ENCODE measurements around the gene LRIT1. TPM values are rescaled to one million over a fixed set of nuclear protein-coding genes. Genes with fewer than 3 reads are reported as not detected.
"Not testable (repeated sequence)": the region's sequence is repeated elsewhere in the genome, so short reads cannot be mapped to it uniquely, and the experiment has no call there.

Gene LRIT1, protein sequence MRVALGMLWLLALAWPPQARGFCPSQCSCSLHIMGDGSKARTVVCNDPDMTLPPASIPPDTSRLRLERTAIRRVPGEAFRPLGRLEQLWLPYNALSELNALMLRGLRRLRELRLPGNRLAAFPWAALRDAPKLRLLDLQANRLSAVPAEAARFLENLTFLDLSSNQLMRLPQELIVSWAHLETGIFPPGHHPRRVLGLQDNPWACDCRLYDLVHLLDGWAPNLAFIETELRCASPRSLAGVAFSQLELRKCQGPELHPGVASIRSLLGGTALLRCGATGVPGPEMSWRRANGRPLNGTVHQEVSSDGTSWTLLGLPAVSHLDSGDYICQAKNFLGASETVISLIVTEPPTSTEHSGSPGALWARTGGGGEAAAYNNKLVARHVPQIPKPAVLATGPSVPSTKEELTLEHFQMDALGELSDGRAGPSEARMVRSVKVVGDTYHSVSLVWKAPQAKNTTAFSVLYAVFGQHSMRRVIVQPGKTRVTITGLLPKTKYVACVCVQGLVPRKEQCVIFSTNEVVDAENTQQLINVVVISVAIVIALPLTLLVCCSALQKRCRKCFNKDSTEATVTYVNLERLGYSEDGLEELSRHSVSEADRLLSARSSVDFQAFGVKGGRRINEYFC
- total RNA-seq = not detected

DNA sequence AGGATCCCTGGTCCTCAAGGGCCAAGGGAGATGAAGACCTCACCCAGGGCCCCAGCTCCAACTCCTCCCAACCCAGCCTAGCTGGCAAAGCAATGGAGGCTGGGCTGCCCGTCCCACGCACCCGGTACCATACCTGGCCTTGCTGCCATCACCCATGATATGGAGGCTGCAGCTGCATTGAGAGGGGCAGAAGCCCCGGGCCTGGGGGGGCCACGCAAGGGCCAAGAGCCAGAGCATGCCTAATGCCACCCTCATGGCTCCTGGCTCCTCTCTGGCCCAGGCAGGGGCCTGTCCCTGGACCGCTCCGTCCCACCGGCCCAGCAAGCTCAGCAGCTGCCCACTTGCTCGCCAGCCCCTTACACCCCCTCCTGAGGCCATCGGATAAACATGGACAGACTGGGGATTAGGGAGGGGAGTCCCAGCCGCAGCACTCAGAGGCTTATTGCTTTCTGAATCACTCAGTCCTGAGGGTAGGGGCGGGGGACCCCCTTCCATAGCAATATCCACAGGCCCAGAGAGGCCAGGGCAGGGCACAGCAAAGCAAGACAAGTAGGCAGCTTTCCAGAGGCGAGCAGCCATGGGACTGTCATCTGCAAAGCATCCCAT is at the start of gene LRIT1:
LRIT1 (minus strand) TSS at position 362 of the 606 bp plus-strand sequence; CDS start at position 255, 107 bp downstream.
- no peak for DNase-seq (ENCODE audit: low spot score)

DNA sequence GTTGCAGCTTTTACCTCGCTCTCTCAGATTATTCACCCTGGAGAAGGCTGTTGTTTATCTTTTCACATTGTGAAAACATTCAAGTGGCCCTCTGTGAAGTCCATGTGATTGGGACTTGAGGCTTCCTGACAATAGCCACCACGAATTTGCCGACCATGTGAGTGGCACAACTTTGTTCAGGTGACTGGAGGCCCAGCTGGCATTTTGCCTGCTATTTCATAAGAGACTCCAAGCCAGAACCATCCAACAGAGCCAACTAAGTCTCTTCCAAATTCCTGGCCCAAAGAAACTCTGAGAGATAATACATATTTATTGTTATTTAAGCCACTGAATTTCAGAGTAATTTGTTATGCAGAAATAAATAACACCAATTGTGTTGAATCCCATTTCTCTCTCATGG is 48.9 kb upstream of the LRIT1 start:
- DNase-seq (ENCODE audit: low spot score) = no peak

DNA sequence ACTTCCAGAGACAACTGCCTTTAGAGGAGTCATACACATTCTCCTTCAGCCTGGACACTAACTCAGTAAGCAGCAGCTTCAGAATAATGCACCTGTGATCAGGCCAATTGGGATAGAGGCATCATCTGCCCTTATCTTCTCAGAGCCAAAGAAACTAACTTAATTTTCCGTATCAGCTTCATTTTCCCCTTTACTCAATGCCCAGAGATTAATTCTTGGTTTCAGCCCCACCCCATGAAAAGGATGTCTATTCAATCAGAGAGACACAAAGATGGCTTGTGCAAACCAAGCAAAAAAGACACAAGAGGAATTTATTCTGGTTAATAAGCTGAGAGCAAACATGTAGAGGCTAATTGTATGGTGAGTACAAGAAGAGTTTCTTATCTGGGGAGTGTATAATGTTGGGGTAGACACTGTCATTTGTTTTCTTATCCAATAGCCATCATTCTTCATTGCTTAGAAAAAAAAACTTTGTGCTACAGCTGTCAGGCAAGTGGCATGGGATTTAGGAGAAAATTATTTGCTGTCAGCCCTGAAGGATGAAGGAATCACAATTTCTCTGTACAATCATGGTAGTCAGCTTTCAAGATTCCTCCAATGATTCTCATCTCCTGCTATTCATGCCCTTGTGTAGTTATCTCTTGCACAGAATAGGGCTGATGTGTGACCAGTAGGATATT is 48.3 kb upstream of the LRIT1 start:
- DNase-seq (ENCODE audit: low spot score) = no peak

DNA sequence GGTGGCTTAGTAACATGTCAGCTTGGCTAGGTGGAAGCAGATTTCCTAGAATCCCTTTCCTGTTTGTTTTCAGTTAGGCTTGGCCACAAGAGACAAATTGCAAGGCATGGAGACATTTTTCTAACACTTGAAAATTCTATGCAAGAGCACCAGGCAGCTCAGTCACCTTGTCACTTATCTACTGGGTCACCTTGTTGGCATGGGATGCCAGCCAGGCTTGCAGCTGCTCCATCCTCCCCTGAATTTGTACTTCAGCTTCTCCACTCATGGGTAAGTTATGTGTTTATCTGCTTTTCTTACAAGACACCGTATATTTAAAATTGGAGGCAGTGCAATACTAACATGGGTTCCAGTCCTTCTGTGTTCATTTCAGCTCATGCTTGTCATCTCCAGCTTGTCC is 46.8 kb upstream of the LRIT1 start:
- DNase-seq (ENCODE audit: low spot score) = no peak

DNA sequence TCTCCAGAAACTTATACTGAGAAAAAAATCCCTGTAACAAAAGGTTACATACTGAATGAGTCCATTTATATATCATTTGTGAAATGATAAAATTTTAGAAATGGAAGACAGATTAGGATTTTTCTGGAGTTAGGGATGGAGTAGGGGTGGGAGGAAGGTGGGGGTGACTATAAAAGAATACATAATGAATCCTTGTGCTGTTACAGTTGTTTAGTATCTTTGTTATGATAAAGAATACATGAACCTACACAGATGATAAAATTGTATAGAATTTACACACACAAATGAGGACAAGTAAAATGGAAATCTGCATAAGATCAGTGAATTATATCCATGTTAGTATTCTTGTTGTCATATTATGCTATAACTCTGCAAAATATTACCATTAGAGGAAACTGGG is 45.3 kb upstream of the LRIT1 start:
- DNase-seq (ENCODE audit: low spot score) = no peak

DNA sequence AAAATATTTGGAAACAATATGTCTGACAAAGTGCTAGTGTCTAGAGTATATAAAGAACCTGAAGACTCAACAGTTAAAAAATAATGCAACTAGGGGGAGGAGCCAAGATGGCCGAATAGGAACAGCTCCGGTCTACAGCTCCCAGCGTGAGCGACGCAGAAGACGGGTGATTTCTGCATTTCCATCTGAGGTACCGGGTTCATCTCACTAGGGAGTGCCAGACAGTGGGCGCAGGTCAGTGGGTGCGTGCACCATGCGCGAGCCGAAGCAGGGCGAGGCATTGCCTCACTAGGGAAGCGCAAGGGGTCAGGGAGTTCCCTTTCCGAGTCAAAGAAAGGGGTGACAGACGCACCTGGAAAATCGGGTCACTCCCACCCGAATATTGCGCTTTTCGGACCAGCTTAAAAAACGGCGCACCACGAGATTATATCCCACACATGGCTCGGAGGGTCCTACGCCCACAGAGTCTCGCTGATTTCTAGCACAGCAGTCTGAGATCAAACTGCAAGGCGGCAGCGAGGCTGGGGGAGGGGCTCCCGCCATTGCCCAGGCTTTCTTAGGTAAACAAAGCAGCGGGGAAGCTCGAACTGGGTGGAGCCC is 38.6 kb upstream of the LRIT1 start:
- DNase-seq (ENCODE audit: low spot score) = not testable (repeated sequence)

DNA sequence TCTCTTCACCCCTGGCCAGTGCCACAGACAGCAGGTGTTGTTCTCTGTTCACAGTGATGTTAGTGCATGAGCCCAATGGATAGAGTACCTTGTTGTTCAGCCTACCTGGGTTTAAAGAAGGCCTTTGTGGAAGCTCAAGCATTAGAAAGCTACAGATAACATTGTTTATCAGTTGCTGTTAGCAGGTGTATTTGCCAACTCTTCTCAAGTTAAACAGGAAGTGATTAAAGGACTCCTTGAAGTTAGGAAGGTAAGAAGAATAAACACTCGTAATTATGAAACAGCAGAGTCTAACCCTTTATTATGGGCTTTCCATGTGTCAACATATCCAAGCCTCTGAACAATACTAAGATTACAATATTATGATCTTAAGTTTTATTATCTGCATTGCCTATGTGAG is 29.4 kb upstream of the LRIT1 start:
- no peak for DNase-seq (ENCODE audit: low spot score)

DNA sequence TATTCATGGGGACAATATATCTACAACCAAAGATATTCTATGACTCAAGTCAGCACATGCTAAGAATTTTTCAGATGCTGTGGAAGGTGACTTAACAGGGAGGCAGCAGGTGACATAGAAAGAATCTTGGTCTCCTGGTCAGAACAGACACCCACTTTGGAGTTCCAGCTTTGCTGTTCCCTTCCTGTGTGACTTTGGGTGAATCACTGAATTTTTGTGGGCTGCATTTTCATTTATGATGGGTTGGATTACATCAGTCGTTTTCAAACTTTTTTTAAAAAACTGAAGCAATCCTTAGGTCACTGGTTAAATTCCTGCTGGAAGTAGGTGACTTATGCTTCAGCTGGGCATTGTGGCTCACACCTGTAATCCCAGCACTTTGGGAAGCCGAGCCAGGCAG is 28.4 kb upstream of the LRIT1 start:
- DNase-seq (ENCODE audit: low spot score) = no peak

DNA sequence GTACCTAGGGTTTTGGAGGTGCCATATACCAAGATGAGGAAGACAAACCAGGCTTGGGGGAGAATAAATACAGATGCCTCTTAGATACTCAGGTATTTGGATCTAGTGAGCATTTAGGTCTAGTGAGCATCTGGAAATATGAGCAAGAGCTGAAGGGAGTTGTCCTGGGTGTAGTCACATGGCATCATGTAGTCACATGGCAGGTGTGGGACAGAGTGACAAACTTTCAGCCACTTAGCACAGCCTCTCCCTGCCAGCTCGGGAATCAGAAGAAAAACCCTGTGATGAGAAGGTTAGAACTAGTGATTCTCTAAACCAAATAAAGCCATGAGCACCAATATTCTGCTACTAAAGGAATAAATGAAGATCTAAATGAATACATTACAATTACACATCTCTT is 27.8 kb upstream of the LRIT1 start:
- DNase-seq (ENCODE audit: low spot score) = no peak

DNA sequence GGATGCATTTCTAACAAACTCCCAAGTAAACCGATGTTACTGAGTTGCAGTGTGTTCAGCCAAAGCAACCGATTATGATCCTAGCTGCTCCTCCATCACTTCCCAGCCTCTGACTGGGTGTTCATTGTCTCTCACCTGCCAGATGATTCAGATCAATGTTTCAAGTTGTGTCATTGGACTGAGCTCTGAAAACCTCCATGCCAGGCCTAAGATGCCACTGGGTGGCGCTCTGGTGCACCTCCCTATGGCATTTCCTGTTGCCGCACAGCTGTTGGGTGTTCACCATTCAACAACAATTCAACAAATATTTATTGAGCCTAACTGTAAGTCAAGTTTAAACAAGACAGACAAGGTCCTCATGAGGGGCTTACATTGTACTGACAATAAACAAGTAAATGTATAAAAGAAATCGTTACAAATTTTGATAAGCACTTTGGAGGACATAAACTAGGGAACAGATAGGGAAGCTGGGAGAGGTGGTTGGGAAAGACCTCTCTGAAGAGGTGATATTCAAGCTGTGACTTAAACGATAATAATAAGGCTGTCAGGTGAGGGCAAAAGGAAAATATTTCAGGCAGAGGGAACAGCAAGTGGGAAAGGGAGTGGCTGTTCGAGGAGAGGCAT is 26.3 kb upstream of the LRIT1 start:
- no peak for DNase-seq (ENCODE audit: low spot score)

DNA sequence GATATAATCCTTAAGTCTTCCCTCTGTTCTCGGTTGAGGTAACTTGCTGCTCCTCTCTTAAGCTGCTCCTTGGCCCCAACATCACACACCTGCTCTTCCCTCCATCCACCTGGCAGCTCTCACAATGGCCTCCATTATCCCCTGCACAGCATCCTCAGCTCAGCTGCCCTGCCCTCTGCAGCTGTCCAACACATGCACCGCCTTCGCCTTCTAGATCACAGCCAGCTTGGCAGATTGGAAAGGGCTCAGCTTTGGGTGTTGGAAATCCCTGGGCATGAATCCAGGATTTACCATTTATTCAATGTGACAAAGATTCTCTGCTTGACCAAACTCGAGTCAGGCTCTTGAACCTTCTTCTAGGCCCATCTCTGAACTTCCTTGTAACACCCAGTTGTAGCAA is 24.1 kb upstream of the LRIT1 start:
- DNase-seq (ENCODE audit: low spot score) = no peak

DNA sequence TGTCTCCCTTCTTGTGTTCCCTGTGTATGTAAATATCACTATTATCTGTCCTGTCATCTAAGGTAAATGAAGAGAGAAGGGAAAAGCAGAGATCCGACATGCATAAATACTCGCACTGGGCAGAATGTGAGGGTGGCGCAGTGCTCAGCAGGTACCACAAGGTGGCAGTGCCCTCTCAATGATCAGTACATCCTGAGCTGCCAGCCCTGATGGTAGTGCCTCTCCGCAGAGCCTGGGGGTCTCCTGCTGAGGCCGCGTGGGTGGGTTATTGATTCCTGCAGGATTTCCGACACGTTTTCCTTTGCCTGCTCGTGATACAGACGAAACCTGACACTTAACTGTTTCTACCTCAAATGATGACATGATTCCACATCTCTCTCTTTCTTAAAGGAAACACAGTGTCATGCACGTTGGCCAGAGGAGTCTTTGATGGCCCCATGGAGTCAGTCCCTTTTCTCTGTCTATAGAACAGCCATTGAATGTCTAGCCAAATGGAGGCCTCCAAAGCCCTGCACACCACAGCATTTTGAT is 23.3 kb upstream of the LRIT1 start:
- peak; percentile 65 for DNase-seq (ENCODE audit: low spot score)

DNA sequence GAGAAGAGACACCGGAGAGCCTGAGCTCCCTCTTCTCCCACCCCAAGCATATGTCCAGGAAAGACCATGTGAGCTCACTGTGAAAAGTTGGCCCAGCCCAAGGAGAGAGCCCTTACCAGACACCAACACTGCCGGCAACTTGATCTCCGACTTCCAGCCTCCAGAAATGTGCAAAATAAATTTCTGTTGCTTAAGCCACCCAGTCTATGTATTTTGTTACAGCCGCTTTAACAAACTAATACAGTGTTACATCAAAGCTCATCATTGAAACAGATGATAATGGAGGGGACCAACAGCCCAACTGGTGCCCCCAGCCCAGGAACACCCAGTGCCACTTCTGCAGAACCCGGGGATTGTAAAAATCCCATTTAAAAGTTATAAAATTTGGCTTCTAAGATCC is 22.4 kb upstream of the LRIT1 start:
- DNase-seq (ENCODE audit: low spot score) = no peak

DNA sequence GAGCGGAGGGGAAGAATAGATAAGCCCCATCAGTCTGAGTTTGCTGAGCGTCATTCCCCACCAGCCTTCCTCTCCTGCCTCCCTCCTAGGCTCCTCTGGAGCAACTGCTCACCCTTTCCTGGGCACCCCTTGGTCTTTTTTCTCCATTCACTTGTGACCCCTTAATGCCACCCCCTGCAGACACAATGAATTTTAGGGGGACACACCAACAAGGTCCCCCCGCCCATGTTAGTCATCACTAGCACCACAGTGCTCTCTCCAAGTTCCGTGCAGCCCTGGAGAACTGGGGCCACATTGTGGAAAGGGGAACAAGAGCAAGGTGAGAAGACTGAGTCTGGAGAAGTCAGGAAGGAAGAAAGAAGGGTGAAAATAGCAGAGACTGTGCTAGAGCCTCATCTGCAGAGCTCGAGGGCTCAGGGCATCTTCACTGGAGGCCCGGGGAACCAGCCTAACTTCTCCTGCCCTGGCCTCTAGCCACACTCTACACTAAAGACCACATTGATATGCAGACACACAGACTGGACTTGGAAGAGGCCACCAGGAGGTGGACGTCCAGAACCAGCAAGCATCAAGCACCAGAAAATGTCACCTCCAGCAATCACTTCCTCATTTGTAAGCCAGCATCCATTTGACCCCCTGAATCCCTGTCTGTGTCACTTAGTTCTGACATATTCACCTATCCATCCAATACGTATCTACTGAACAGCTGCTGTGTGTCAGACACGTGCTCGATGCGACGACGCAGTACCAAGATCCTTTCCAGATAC is 21.0 kb upstream of the LRIT1 start:
- DNase-seq (ENCODE audit: low spot score) = no peak

DNA sequence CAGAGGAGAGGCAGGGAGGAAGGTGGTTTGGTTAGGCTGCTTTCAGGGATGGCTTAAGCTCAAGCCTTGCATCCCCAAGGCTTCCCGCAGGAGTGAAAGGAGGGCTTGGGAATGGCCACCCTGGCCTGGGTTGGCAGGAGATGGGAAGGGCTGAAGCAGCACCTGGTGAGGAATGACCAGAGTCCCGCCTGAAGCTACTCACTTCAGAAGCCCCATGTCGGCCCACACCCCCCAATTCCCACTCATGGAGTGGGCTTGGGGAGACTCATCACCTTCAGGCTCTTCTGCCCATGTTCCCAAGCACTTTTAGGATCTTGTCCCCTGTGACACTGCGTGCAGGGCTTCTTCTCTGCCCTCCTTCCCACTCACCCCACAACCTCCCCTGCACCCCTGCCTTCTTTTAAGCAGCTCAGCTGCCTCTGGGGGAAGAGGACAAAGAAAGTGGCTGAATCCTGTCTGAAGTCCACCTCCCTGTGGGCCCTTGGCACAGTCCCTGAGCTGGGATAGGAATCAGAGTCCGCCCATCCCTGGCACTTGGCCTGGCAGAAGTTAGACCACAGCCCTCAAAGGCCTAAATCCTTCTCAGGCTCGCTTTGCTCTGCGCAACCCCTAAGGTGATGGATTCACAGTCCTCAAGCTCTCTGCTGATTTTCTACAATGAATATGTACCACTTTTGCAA is 20.0 kb upstream of the LRIT1 start:
- no peak for DNase-seq (ENCODE audit: low spot score)

DNA sequence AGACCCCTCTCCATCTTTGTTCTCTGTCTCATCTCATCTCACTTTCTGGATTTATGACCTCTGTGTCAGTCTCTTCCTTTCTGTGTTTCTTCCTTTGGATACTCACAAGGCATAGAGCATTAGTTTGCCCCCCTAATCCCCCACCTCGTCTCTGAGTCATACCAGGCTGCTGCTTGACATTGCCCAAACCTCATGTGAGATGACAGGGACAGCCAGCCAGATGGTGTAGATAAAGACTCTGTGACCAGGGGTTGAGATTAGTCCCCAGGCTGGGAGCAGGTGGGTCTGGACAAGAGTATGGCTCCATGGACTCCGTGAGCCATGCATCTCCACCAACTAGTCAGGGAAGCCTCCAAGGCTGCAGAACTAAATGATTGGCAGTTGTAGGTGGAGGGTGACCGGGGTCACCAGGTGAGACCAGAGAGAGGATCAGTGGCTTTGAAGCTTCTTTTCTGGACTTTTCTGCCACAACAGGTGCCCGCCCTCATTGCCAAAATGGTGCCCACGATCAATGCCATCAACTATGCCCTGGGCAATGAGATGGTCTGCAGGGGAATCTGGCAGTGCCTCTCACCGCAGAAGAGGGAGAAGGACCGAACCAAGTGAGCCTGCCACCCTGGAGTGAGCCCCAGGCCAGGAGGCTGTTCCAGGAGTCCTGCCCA is 16.8 kb upstream of the LRIT1 start:
- DNase-seq (ENCODE audit: low spot score) = no peak

DNA sequence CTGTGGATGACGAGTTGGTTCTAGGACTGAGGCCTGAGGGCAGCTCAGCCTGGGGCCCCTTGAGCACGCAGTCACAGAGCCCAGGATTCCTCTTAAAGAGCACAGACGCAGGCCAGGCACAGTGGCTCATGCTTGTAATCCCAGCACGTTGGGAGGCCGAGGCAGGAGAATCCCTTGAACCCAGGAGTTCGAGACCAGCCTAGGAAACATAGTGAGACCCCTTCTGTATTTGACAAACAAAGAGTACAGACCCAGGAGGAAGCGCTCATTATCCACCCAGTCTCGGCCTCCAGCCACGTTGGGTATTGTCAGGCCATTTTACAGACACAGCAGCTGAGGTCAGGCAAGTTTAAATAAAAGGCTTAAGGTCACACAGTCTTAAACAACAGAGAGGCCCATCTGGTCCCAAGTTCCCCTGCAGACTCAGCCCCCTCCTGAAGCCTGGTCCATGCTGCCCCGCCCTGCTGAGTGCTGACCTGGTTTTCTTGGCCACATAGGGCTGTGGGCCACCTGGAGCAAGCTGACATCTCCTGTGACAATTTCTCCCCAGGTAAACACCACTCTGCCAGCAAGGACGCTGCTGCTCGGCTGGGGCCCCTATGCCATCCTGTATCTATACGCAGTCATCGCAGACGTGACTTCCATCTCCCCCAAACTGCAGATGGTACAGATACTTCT is 16.1 kb upstream of the LRIT1 start:
- DNase-seq (ENCODE audit: low spot score) = no peak

DNA sequence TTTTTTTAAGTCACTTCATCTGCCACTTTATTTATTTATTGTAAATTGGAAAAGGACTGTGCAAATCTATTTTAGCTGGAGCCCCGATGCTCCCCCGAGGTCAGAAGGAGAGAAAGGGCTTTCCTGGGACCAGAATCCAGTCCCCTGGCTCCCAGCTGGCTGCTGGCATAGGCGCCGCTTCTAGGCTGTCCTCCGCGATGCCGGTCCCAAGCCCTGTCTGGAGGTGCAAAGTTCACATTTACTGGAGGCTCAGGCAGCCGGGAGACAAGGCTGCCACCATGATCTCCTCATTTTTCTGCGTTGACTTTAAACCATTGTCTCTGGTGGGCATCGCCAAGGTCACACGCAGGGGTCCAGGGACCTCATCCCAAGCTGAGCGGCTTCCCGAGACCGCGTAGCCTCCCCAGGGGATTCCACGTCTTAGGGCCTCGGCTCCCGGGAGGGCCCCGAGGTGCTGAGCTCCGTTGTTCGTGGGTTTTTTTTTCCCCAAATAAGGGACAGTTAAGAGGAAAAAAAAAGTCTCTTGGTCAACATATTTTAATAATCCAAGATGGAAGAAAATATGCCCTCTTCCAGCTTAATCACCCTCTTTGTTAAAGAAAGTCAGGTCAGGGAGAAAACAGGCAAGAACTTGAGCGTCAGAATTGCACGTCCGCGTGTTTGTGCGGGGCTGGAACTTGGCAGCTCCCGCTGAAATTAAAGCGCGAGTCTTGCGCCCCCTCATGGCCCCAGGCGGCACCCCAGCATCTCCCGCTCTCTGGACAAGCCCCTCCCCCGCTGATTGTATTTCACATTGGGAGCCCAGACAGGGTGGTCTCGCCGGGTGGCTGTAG is 15.4 kb upstream of the LRIT1 start:
- peak; percentile 34 for DNase-seq (ENCODE audit: low spot score)
